Measurements from ENCODE around the gene PRPF40B.

PRPF40B gene

GRCh38 chr12:49646331-49646830, 23.0 kb downstream of the PRPF40B start:
- Histone ChIP-seq H3K27ac (ENCODE audit: low read depth, low read length) (no peak overlapping the region), H3K27me3 (ENCODE audit: control insufficient read depth in 1 of 2, insufficient read depth in 2 of 2, low read length in 2 of 2) (no peaks in the 10 kb centered on the region)

GRCh38 chr12:49646871-49647654, 23.7 kb downstream of the PRPF40B start:
- peaks cover 24 to 25% of the 10 kb centered on the region in 2 donors for H3K4me1 ChIP-seq (ENCODE audit: control insufficient read depth in 1 of 2, insufficient read depth in 2 of 2, low read length in 2 of 2)
- H3K4me3 ChIP-seq (ENCODE audit: low read depth in 1 of 2, low read length in 2 of 2), result no peak overlapping the region
- H3K9ac ChIP-seq (ENCODE audit: low read depth in 1 of 2, low read length in 2 of 2), result no peak overlapping the region

More at GRCh38 chr12:49646331-49646830, 23.0 kb downstream of the PRPF40B start:
- Histone ChIP-seq H3K9me3 (ENCODE audit: control insufficient read depth in 1 of 2, low read length in 2 of 2) (no peaks in the 10 kb centered on the region), H3K36me3 (ENCODE audit: control insufficient read depth in 1 of 2, insufficient read depth in 2 of 2, low read length in 2 of 2) (peaks cover 7 to 63% of the 10 kb centered on the region in 2 donors), H3K4me3 (ENCODE audit: low read depth in 1 of 2, low read length in 2 of 2) (no peak overlapping the region), H3K9ac (ENCODE audit: low read depth in 1 of 2, low read length in 2 of 2) (no peak overlapping the region), H3K4me1 (ENCODE audit: control insufficient read depth in 1 of 2, insufficient read depth in 2 of 2, low read length in 2 of 2) (peaks cover 28 to 29% of the 10 kb centered on the region in 2 donors)

GRCh38 chr12:49647827-49648711, 24.7 kb downstream of the PRPF40B start:
- Histone ChIP-seq H3K27ac (ENCODE audit: low read depth, low read length) (no peak overlapping the region), H3K9ac (ENCODE audit: low read depth in 1 of 2, low read length in 2 of 2) (no peak overlapping the region), H3K27me3 (ENCODE audit: control insufficient read depth in 1 of 2, insufficient read depth in 2 of 2, low read length in 2 of 2) (no peaks in the 10 kb centered on the region), H3K9me3 (ENCODE audit: control insufficient read depth in 1 of 2, low read length in 2 of 2) (no peaks in the 10 kb centered on the region), H3K4me3 (ENCODE audit: low read depth in 1 of 2, low read length in 2 of 2) (no peak overlapping the region), H3K36me3 (ENCODE audit: control insufficient read depth in 1 of 2, insufficient read depth in 2 of 2, low read length in 2 of 2) (peaks cover 7 to 58% of the 10 kb centered on the region in 2 donors), H3K4me1 (ENCODE audit: control insufficient read depth in 1 of 2, insufficient read depth in 2 of 2, low read length in 2 of 2) (peaks cover 17% of the 10 kb centered on the region in 2 donors)

More at GRCh38 chr12:49646871-49647654, 23.7 kb downstream of the PRPF40B start:
- Histone ChIP-seq H3K27ac (ENCODE audit: low read depth, low read length) (no peak overlapping the region), H3K36me3 (ENCODE audit: control insufficient read depth in 1 of 2, insufficient read depth in 2 of 2, low read length in 2 of 2) (peaks cover 7 to 58% of the 10 kb centered on the region in 2 donors), H3K9me3 (ENCODE audit: control insufficient read depth in 1 of 2, low read length in 2 of 2) (no peaks in the 10 kb centered on the region), H3K27me3 (ENCODE audit: control insufficient read depth in 1 of 2, insufficient read depth in 2 of 2, low read length in 2 of 2) (no peaks in the 10 kb centered on the region)

GRCh38 chr12:49648712-49649003, 25.3 kb downstream of the PRPF40B start:
- Histone ChIP-seq H3K27ac (ENCODE audit: low read depth, low read length) (no peak overlapping the region), H3K9me3 (ENCODE audit: control insufficient read depth in 1 of 2, low read length in 2 of 2) (no peaks in the 10 kb centered on the region), H3K4me1 (ENCODE audit: control insufficient read depth in 1 of 2, insufficient read depth in 2 of 2, low read length in 2 of 2) (peaks cover 17% of the 10 kb centered on the region in 2 donors), H3K9ac (ENCODE audit: low read depth in 1 of 2, low read length in 2 of 2) (no peak overlapping the region), H3K4me3 (ENCODE audit: low read depth in 1 of 2, low read length in 2 of 2) (no peak overlapping the region), H3K27me3 (ENCODE audit: control insufficient read depth in 1 of 2, insufficient read depth in 2 of 2, low read length in 2 of 2) (no peaks in the 10 kb centered on the region), H3K36me3 (ENCODE audit: control insufficient read depth in 1 of 2, insufficient read depth in 2 of 2, low read length in 2 of 2) (peaks cover 7 to 55% of the 10 kb centered on the region in 2 donors)

- peaks cover 15 to 17% of the 10 kb centered on the region in 2 donors for H3K4me1 ChIP-seq (ENCODE audit: control insufficient read depth in 1 of 2, insufficient read depth in 2 of 2, low read length in 2 of 2)
Measured at GRCh38 chr12:49649445-49649844, 26.1 kb downstream of the PRPF40B start.

GRCh38 chr12:49649892-49650291, 26.5 kb downstream of the PRPF40B start:
- peaks cover 10 to 16% of the 10 kb centered on the region in 2 donors for H3K4me1 ChIP-seq (ENCODE audit: control insufficient read depth in 1 of 2, insufficient read depth in 2 of 2, low read length in 2 of 2)
- H3K36me3 ChIP-seq (ENCODE audit: control insufficient read depth in 1 of 2, insufficient read depth in 2 of 2, low read length in 2 of 2), result peaks cover 4 to 56% of the 10 kb centered on the region in 2 donors
- H3K27me3 ChIP-seq (ENCODE audit: control insufficient read depth in 1 of 2, insufficient read depth in 2 of 2, low read length in 2 of 2), result no peaks in the 10 kb centered on the region
- no peak overlapping the region for H3K9ac ChIP-seq (ENCODE audit: low read depth in 1 of 2, low read length in 2 of 2)
- H3K4me3 ChIP-seq (ENCODE audit: low read depth in 1 of 2, low read length in 2 of 2), result no peak overlapping the region
- no peaks in the 10 kb centered on the region for H3K9me3 ChIP-seq (ENCODE audit: control insufficient read depth in 1 of 2, low read length in 2 of 2)
- H3K27ac ChIP-seq (ENCODE audit: low read depth, low read length), result no peak overlapping the region

More at GRCh38 chr12:49649445-49649844, 26.1 kb downstream of the PRPF40B start:
- no peaks in the 10 kb centered on the region for H3K27me3 ChIP-seq (ENCODE audit: control insufficient read depth in 1 of 2, insufficient read depth in 2 of 2, low read length in 2 of 2)
- peaks cover 4 to 56% of the 10 kb centered on the region in 2 donors for H3K36me3 ChIP-seq (ENCODE audit: control insufficient read depth in 1 of 2, insufficient read depth in 2 of 2, low read length in 2 of 2)
- no peaks in the 10 kb centered on the region for H3K9me3 ChIP-seq (ENCODE audit: control insufficient read depth in 1 of 2, low read length in 2 of 2)
- no peak overlapping the region for H3K4me3 ChIP-seq (ENCODE audit: low read depth in 1 of 2, low read length in 2 of 2)
- H3K27ac ChIP-seq (ENCODE audit: low read depth, low read length), result no peak overlapping the region
- no peak overlapping the region for H3K9ac ChIP-seq (ENCODE audit: low read depth in 1 of 2, low read length in 2 of 2)

- Histone ChIP-seq H3K27me3 (ENCODE audit: control insufficient read depth in 1 of 2, insufficient read depth in 2 of 2, low read length in 2 of 2) (no peaks in the 10 kb centered on the region), H3K27ac (ENCODE audit: low read depth, low read length) (no peak overlapping the region), H3K4me1 (ENCODE audit: control insufficient read depth in 1 of 2, insufficient read depth in 2 of 2, low read length in 2 of 2) (peaks cover 6 to 9% of the 10 kb centered on the region in 2 donors), H3K36me3 (ENCODE audit: control insufficient read depth in 1 of 2, insufficient read depth in 2 of 2, low read length in 2 of 2) (peaks cover under 1 to 43% of the 10 kb centered on the region in 2 donors), H3K4me3 (ENCODE audit: low read depth in 1 of 2, low read length in 2 of 2) (no peak overlapping the region), H3K9ac (ENCODE audit: low read depth in 1 of 2, low read length in 2 of 2) (no peak overlapping the region), H3K9me3 (ENCODE audit: control insufficient read depth in 1 of 2, low read length in 2 of 2) (no peaks in the 10 kb centered on the region)
Measured at GRCh38 chr12:49651855-49652254, 28.5 kb downstream of the PRPF40B start.

GRCh38 chr12:49652921-49653520, 29.7 kb downstream of the PRPF40B start:
- H3K27ac ChIP-seq (ENCODE audit: low read depth, low read length), result no peak overlapping the region
- no peak overlapping the region for H3K9ac ChIP-seq (ENCODE audit: low read depth in 1 of 2, low read length in 2 of 2)
- H3K36me3 ChIP-seq (ENCODE audit: control insufficient read depth in 1 of 2, insufficient read depth in 2 of 2, low read length in 2 of 2), result peaks cover 0 to 45% of the 10 kb centered on the region in 2 donors
- H3K9me3 ChIP-seq (ENCODE audit: control insufficient read depth in 1 of 2, low read length in 2 of 2), result no peaks in the 10 kb centered on the region
- peaks cover 6 to 9% of the 10 kb centered on the region in 2 donors for H3K4me1 ChIP-seq (ENCODE audit: control insufficient read depth in 1 of 2, insufficient read depth in 2 of 2, low read length in 2 of 2)
- no peak overlapping the region for H3K4me3 ChIP-seq (ENCODE audit: low read depth in 1 of 2, low read length in 2 of 2)
- no peaks in the 10 kb centered on the region for H3K27me3 ChIP-seq (ENCODE audit: control insufficient read depth in 1 of 2, insufficient read depth in 2 of 2, low read length in 2 of 2)

GRCh38 chr12:49654715-49655114, 31.4 kb downstream of the PRPF40B start:
- Histone ChIP-seq H3K27ac (ENCODE audit: low read depth, low read length) (no peak overlapping the region), H3K36me3 (ENCODE audit: control insufficient read depth in 1 of 2, insufficient read depth in 2 of 2, low read length in 2 of 2) (peaks cover 2 to 37% of the 10 kb centered on the region in 2 donors), H3K4me1 (ENCODE audit: control insufficient read depth in 1 of 2, insufficient read depth in 2 of 2, low read length in 2 of 2) (no peaks in the 10 kb centered on the region), H3K9me3 (ENCODE audit: control insufficient read depth in 1 of 2, low read length in 2 of 2) (no peaks in the 10 kb centered on the region), H3K9ac (ENCODE audit: low read depth in 1 of 2, low read length in 2 of 2) (no peak overlapping the region), H3K4me3 (ENCODE audit: low read depth in 1 of 2, low read length in 2 of 2) (no peak overlapping the region), H3K27me3 (ENCODE audit: control insufficient read depth in 1 of 2, insufficient read depth in 2 of 2, low read length in 2 of 2) (no peaks in the 10 kb centered on the region)

All from duodenal mucosa (tissue), 2 donors.